Effector memory CD4-positive, alpha-beta T cell (primary cell): ENCODE measurements around the gene PNLDC1.
"Not testable (repeated sequence)": the region's sequence is repeated elsewhere in the genome, so short reads cannot be mapped to it uniquely, and the experiment has no call there.

Source experiments
- DNase-seq, 3 donors: peaks; one replicate each; pipeline ENCODE4 v3.0.0-alpha.2; 2020
- H3K27ac ChIP-seq: 2 replicates; pipeline ENCODE4 v1.7.0; 2013; ENCODE audit warnings: mild to moderate bottlenecking, low read length, moderate library complexity; ENCODE audit not compliant: insufficient read depth, poor library complexity, severe bottlenecking
- H3K27me3 ChIP-seq: replicated peaks from 2 replicates; pipeline ENCODE4 v1.7.0; 2013; ENCODE audit warnings: mild to moderate bottlenecking, low read length; ENCODE audit not compliant: insufficient read depth, control insufficient read depth, poor library complexity, severe bottlenecking
- H3K36me3 ChIP-seq: 2 replicates; pipeline ENCODE4 v1.7.0; 2013; ENCODE audit warnings: mild to moderate bottlenecking, low read length, moderate library complexity; ENCODE audit not compliant: control insufficient read depth, insufficient read depth
- H3K4me1 ChIP-seq: 2 replicates; pipeline ENCODE4 v1.7.0; 2013; ENCODE audit warnings: low read length, mild to moderate bottlenecking; ENCODE audit not compliant: control insufficient read depth, insufficient read depth, poor library complexity, severe bottlenecking
- H3K4me3 ChIP-seq: 2 replicates; pipeline ENCODE4 v1.7.0; 2013; ENCODE audit warnings: low read length, low read depth, mild to moderate bottlenecking; ENCODE audit not compliant: insufficient read depth, poor library complexity, severe bottlenecking
- H3K9me3 ChIP-seq: 2 replicates; pipeline ENCODE4 v1.7.0; 2013; ENCODE audit warnings: mild to moderate bottlenecking, low read length, moderate library complexity; ENCODE audit not compliant: control insufficient read depth

The PNLDC1 gene

GRCh38 chr6:159805440-159806020 is 5.5 kb downstream of the PNLDC1 start:
- H3K9me3 ChIP-seq = no peaks in the 10 kb centered on the region
- no peaks in the 10 kb centered on the region for H3K27me3 ChIP-seq
- H3K36me3 ChIP-seq = no peaks in the 10 kb centered on the region
- no peak overlapping the region for H3K4me3 ChIP-seq
- H3K4me1 ChIP-seq = no peaks in the 10 kb centered on the region
- H3K27ac ChIP-seq = no peak overlapping the region
- DNase-seq = no peak

- Histone ChIP-seq H3K9me3 (no peaks in the 10 kb centered on the region), H3K4me3 (no peak overlapping the region), H3K36me3 (no peaks in the 10 kb centered on the region), H3K4me1 (no peaks in the 10 kb centered on the region), H3K27ac (no peak overlapping the region), H3K27me3 (no peaks in the 10 kb centered on the region)
- DNase-seq = no peak
Measured at GRCh38 chr6:159806021-159806458, 6.0 kb downstream of the PNLDC1 start.

- DNase-seq = no peak
- no peaks in the 10 kb centered on the region for H3K4me1 ChIP-seq
- no peak overlapping the region for H3K4me3 ChIP-seq
- no peak overlapping the region for H3K27ac ChIP-seq
- no peaks in the 10 kb centered on the region for H3K9me3 ChIP-seq
- no peaks in the 10 kb centered on the region for H3K36me3 ChIP-seq
- H3K27me3 ChIP-seq = no peaks in the 10 kb centered on the region
Measured at GRCh38 chr6:159807150-159807858, 7.2 kb downstream of the PNLDC1 start.

- no peak overlapping the region for H3K4me3 ChIP-seq
- no peaks in the 10 kb centered on the region for H3K9me3 ChIP-seq
- no peak for DNase-seq
- no peak overlapping the region for H3K27ac ChIP-seq
- no peaks in the 10 kb centered on the region for H3K36me3 ChIP-seq
- H3K27me3 ChIP-seq = no peaks in the 10 kb centered on the region
- no peaks in the 10 kb centered on the region for H3K4me1 ChIP-seq
Measured at GRCh38 chr6:159808647-159809046, 8.6 kb downstream of the PNLDC1 start.

- Histone ChIP-seq H3K27me3 (no peaks in the 10 kb centered on the region), H3K4me3 (no peak overlapping the region), H3K9me3 (no peaks in the 10 kb centered on the region), H3K27ac (no peak overlapping the region), H3K36me3 (no peaks in the 10 kb centered on the region), H3K4me1 (no peaks in the 10 kb centered on the region)
- DNase-seq = no peak
Measured at GRCh38 chr6:159809149-159809548, 9.1 kb downstream of the PNLDC1 start.

GRCh38 chr6:159813781-159814180 is 13.7 kb downstream of the PNLDC1 start:
- H3K4me3 ChIP-seq = no peak overlapping the region
- H3K9me3 ChIP-seq = no peaks in the 10 kb centered on the region
- H3K27ac ChIP-seq = no peak overlapping the region
- DNase-seq = no peak
- no peaks in the 10 kb centered on the region for H3K4me1 ChIP-seq
- H3K36me3 ChIP-seq = no peaks in the 10 kb centered on the region
- H3K27me3 ChIP-seq = no peaks in the 10 kb centered on the region

GRCh38 chr6:159815410-159815809 is 15.3 kb downstream of the PNLDC1 start:
- Histone ChIP-seq H3K27ac (no peak overlapping the region), H3K9me3 (no peaks in the 10 kb centered on the region)
- DNase-seq = no peak

GRCh38 chr6:159816775-159817174 is 16.7 kb downstream of the PNLDC1 start:
- not testable (repeated sequence) for DNase-seq, H3K36me3 ChIP-seq, H3K27me3 ChIP-seq, H3K27ac ChIP-seq, H3K4me1 ChIP-seq, H3K9me3 ChIP-seq, H3K4me3 ChIP-seq

More at GRCh38 chr6:159815410-159815809, 15.3 kb downstream of the PNLDC1 start:
- Histone ChIP-seq H3K36me3 (no peaks in the 10 kb centered on the region), H3K4me3 (no peak overlapping the region), H3K27me3 (no peaks in the 10 kb centered on the region), H3K4me1 (peaks cover 4% of the 10 kb centered on the region)

GRCh38 chr6:159817951-159818739 is 18.1 kb downstream of the PNLDC1 start:
- Histone ChIP-seq H3K27ac (no peak overlapping the region), H3K27me3 (no peaks in the 10 kb centered on the region), H3K36me3 (no peaks in the 10 kb centered on the region), H3K9me3 (no peaks in the 10 kb centered on the region), H3K4me3 (no peak overlapping the region), H3K4me1 (peaks cover 4% of the 10 kb centered on the region)
- no peak for DNase-seq

- H3K4me1 ChIP-seq = peaks cover 4% of the 10 kb centered on the region
- H3K27me3 ChIP-seq = no peaks in the 10 kb centered on the region
- no peak overlapping the region for H3K4me3 ChIP-seq
- H3K27ac ChIP-seq = no peak overlapping the region
- no peaks in the 10 kb centered on the region for H3K9me3 ChIP-seq
- no peaks in the 10 kb centered on the region for H3K36me3 ChIP-seq
- DNase-seq = no peak
Measured at GRCh38 chr6:159819098-159819497, 19.0 kb downstream of the PNLDC1 start.
